Osteocyte (in vitro differentiated cells): ENCODE measurements around the gene APOL3. TPM values are rescaled to one million over a fixed set of nuclear protein-coding genes. Genes with fewer than 3 reads are reported as not detected.

Experiments used
- total RNA-seq: library from RNA; stranded (reverse); gene quantifications from 2 replicates; pipeline ENCODE4 v1.2.1, GENCODE V29; 2021

APOL3 gene
- total RNA-seq, 1 donor from 2014 or later, result 10.8 TPM

Other genes with a start within 250 kb of the APOL3 start
- 151 and 153 TPM in 2 replicates for gene RBFOX2, start 131.9 kb downstream of the APOL3 start, total RNA-seq
- gene APOL4, start 41.1 kb upstream of the APOL3 start, total RNA-seq, result 0.13 TPM in 1 of 2 replicates, not detected in the other
- 53.5 and 59.9 TPM in 2 replicates for gene APOL2, start 78.8 kb upstream of the APOL3 start, total RNA-seq
- gene APOL1, start 92.4 kb upstream of the APOL3 start, total RNA-seq, result 16.2 and 19.5 TPM in 2 replicates
- gene MYH9, start 227.2 kb upstream of the APOL3 start, total RNA-seq, result 938 and 1,044 TPM in 2 replicates